Measurements from ENCODE around the gene EXTL1. TPM values are rescaled to one million over a fixed set of nuclear protein-coding genes. Genes with fewer than 3 reads are reported as not detected.

EXTL1 gene
- total RNA-seq, 1 experiment from 2014 or later = 0.15 TPM

DNA sequence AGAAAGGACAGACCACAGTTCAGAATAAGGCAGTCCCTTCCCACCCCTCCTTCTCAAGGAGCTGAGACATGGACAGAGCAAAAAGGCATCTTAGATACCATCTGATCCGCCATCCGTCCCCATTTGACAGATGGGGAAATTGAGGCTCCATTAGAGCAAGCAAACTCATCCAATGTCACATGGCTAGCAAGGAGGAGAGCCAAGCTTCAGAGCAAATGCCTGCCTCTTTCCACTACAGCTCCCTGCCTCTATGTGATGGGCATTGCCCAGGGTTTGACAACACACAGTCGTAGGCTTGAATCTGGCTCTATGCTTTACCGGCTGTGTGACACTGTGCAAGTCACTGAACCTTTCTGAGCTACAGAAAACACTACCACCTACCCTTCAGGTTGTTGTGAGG, 20.4 kb downstream of the EXTL1 start:
- no peaks in the 10 kb centered on the region for H3K9me3 ChIP-seq (ENCODE audit: control insufficient read depth in 1 of 2, insufficient read depth in 1 of 2, low read depth in 1 of 2, low read length in 2 of 2)
- H3K27ac ChIP-seq (ENCODE audit: low read depth, low read length) = no peak overlapping the region
- RAD21 ChIA-PET (ENCODE audit: low non-redundant PET in 1 of 2, low total read pairs in 2 of 2, uncharacterized antibody in 2 of 2, unreplicated experiment in 2 of 2) = no interaction called here
- no peaks in the 10 kb centered on the region for H3K27me3 ChIP-seq (ENCODE audit: insufficient read depth, low read length)
- H3K4me1 ChIP-seq (ENCODE audit: control insufficient read depth in 1 of 2, insufficient read depth in 2 of 2, low read length in 2 of 2) = peaks cover 0 to under 1% of the 10 kb centered on the region in 2 experiments; a peak in 1 of 4 replicates
- H3K9me2 ChIP-seq (ENCODE audit: insufficient read depth) = no peaks in the 10 kb centered on the region
- H2AFZ ChIP-seq (ENCODE audit: low read depth, low read length, poor library complexity, severe bottlenecking) = no peak overlapping the region
- CTCF ChIA-PET = no interaction called here
- intact Hi-C loops (cut with micrococcal nuclease) = no loop called here
- DNase-seq (ENCODE audit: low read depth, low spot score) (no peak), ATAC-seq (no peak)
- no peak overlapping the region for H3K9ac ChIP-seq (ENCODE audit: low read length)
- H3K4me2 ChIP-seq (ENCODE audit: low read length) = no peak overlapping the region
- H3K79me2 ChIP-seq (ENCODE audit: insufficient read depth, low read length) = no peaks in the 10 kb centered on the region
- no peaks in the 10 kb centered on the region for H4K20me1 ChIP-seq (ENCODE audit: insufficient read depth)
- H3K36me3 ChIP-seq (ENCODE audit: control insufficient read depth in 1 of 2, insufficient read depth in 2 of 2, low read length in 2 of 2) = no peaks in the 10 kb centered on the region
- POLR2A ChIA-PET = no interaction called here
- no TSS peak for BruUV-seq (replicated peaks)
- no peak overlapping the region for H3K4me3 ChIP-seq (replicated peaks in 1 of 2; ENCODE audit: low read depth in 1 of 2, low read length in 2 of 2)
- no peak for TF ChIP-seq FOSL1 (IDR thresholded peaks at IDR 0.05; ENCODE audit: low read depth)

DNA sequence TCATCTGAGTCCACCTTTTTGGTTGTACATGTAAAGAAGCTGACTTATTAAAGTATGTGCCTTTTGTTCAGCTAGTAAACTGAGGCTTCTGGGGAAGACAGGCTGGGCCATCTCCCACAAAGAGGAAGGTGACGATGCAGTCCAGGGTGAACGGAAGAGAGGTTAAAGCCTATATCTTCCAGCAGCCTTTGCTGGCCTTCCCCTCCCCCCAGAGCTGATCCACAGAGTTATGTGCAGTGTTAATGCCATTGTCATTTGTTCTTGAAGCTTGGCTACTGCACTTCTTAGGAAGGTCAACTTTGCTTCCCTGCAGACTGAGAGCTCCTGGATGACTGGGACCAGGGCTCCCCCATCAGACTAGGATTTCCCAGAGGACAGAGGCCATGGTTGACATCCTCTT, 22.2 kb downstream of the EXTL1 start:
- Histone ChIP-seq H3K4me3 (replicated peaks in 1 of 2; ENCODE audit: low read depth in 1 of 2, low read length in 2 of 2) (no peak overlapping the region), H3K9me2 (ENCODE audit: insufficient read depth) (no peaks in the 10 kb centered on the region), H3K27ac (ENCODE audit: low read depth, low read length) (no peak overlapping the region), H2AFZ (ENCODE audit: low read depth, low read length, poor library complexity, severe bottlenecking) (no peak overlapping the region), H3K79me2 (ENCODE audit: insufficient read depth, low read length) (no peaks in the 10 kb centered on the region), H4K20me1 (ENCODE audit: insufficient read depth) (no peaks in the 10 kb centered on the region), H3K9ac (ENCODE audit: low read length) (no peak overlapping the region), H3K9me3 (ENCODE audit: control insufficient read depth in 1 of 2, insufficient read depth in 1 of 2, low read depth in 1 of 2, low read length in 2 of 2) (no peaks in the 10 kb centered on the region), H3K4me2 (ENCODE audit: low read length) (no peak overlapping the region), H3K27me3 (ENCODE audit: insufficient read depth, low read length) (no peaks in the 10 kb centered on the region), H3K36me3 (ENCODE audit: control insufficient read depth in 1 of 2, insufficient read depth in 2 of 2, low read length in 2 of 2) (no peaks in the 10 kb centered on the region), H3K4me1 (ENCODE audit: control insufficient read depth in 1 of 2, insufficient read depth in 2 of 2, low read length in 2 of 2) (no peaks in the 10 kb centered on the region)
- ChIA-PET POLR2A (no interaction called here), CTCF (interaction anchor here (2.5 kb wide), 1 partner anchor 8 kb away, joined by 7 read pairs; no protein-coding TSS in a partner anchor), RAD21 (ENCODE audit: low non-redundant PET in 1 of 2, low total read pairs in 2 of 2, uncharacterized antibody in 2 of 2, unreplicated experiment in 2 of 2) (no interaction called here)
- no peak for DNase-seq (ENCODE audit: low read depth, low spot score)
- no peak for ATAC-seq
- intact Hi-C loops (cut with micrococcal nuclease) = no loop called here
- BruUV-seq (replicated peaks) = no TSS peak
- no peak for TF ChIP-seq SRF (IDR thresholded peaks at IDR 0.05; ENCODE audit: low read depth)
- TF ChIP-seq ZNF274 (IDR thresholded peaks at IDR 0.05; ENCODE audit: low read depth, low read length) = no peak
- no peak for TF ChIP-seq SIN3A (IDR thresholded peaks at IDR 0.05; ENCODE audit: low read depth)
- TF ChIP-seq, protein P1, sequence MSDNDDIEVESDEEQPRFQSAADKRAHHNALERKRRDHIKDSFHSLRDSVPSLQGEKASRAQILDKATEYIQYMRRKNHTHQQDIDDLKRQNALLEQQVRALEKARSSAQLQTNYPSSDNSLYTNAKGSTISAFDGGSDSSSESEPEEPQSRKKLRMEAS (IDR thresholded peaks at IDR 0.05) = no peak
- TF ChIP-seq EGR1 (IDR thresholded peaks at IDR 0.05; ENCODE audit: low read depth) = no peak
- TF ChIP-seq, protein P2, sequence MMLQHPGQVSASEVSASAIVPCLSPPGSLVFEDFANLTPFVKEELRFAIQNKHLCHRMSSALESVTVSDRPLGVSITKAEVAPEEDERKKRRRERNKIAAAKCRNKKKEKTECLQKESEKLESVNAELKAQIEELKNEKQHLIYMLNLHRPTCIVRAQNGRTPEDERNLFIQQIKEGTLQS (IDR thresholded peaks at IDR 0.05) = no peak
- no peak for TF ChIP-seq TCF7L2 (IDR thresholded peaks at IDR 0.05; ENCODE audit: borderline replicate concordance, extremely low read depth, insufficient read depth, insufficient read length)
- TF ChIP-seq SP1 (IDR thresholded peaks at IDR 0.05; ENCODE audit: low read depth) = no peak
- no peak for TF ChIP-seq JUND (IDR thresholded peaks at IDR 0.05)
- TF ChIP-seq CEBPB (IDR thresholded peaks at IDR 0.05; ENCODE audit: low read depth) = no peak
- TF ChIP-seq POLR2A (IDR thresholded peaks at IDR 0.05; ENCODE audit: borderline replicate concordance, extremely low read depth, insufficient read depth, insufficient read length) = no peak
- no peak for TF ChIP-seq EZH2phosphoT487 (IDR thresholded peaks at IDR 0.05; ENCODE audit: borderline replicate concordance)
- TF ChIP-seq YY1 (IDR thresholded peaks at IDR 0.05; ENCODE audit: extremely low read depth, insufficient replicate concordance, low read depth, low read length) = no peak
